Measurements from ENCODE around the gene MC4R. TPM values are rescaled to one million over a fixed set of nuclear protein-coding genes. Genes with fewer than 3 reads are reported as not detected.

The MC4R gene
- total RNA-seq, 1 experiment from 2014 or later, result not detected

DNA sequence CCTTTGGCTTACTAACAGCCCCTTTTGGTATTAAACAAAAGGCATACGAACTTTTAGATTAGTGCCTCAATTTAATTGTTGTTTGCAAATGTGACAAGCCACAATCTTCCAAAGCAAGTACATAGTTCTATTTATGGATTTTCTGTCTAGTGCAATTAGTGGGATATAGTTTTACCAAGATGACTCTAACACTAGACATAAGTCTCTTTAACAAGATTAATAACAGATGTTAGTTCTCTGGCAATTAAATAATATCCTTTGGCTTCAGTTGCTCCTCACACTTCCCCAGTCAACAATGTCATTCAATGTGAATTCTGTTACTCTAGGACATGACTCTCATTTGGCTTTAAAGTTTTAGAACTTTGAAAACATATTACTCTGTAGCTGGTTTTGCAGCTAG lies 16.7 kb upstream of the MC4R start:
- POLR2A ChIA-PET, result no interaction called here
- H3K4me3 Mint-ChIP-seq, result no peak overlapping the region
- no peaks in the 10 kb centered on the region for H3K9me3 Mint-ChIP-seq
- H3K4me1 Mint-ChIP-seq, result no peaks in the 10 kb centered on the region
- ATAC-seq (no peak), DNase-seq (ENCODE audit: low spot score) (no peak)
- TF ChIP-seq PRRX2 (CRISPR knock-in tag; IDR thresholded peaks at IDR 0.05), result no peak
- TF ChIP-seq KAT7 (CRISPR knock-in tag; IDR thresholded peaks at IDR 0.05; ENCODE audit: borderline replicate concordance), result no peak
- TF ChIP-seq MXD4 (CRISPR knock-in tag; IDR thresholded peaks at IDR 0.05; ENCODE audit: borderline replicate concordance), result no peak
- TF ChIP-seq, protein P1, sequence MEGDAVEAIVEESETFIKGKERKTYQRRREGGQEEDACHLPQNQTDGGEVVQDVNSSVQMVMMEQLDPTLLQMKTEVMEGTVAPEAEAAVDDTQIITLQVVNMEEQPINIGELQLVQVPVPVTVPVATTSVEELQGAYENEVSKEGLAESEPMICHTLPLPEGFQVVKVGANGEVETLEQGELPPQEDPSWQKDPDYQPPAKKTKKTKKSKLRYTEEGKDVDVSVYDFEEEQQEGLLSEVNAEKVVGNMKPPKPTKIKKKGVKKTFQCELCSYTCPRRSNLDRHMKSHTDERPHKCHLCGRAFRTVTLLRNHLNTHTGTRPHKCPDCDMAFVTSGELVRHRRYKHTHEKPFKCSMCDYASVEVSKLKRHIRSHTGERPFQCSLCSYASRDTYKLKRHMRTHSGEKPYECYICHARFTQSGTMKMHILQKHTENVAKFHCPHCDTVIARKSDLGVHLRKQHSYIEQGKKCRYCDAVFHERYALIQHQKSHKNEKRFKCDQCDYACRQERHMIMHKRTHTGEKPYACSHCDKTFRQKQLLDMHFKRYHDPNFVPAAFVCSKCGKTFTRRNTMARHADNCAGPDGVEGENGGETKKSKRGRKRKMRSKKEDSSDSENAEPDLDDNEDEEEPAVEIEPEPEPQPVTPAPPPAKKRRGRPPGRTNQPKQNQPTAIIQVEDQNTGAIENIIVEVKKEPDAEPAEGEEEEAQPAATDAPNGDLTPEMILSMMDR (IDR thresholded peaks at IDR 0.05), result no peak
- TF ChIP-seq OVOL2 (CRISPR knock-in tag; IDR thresholded peaks at IDR 0.05; ENCODE audit: borderline replicate concordance), result no peak
- no peak for TF ChIP-seq ZNF232 (CRISPR knock-in tag; IDR thresholded peaks at IDR 0.05)
- no peak for TF ChIP-seq NR2C2 (CRISPR knock-in tag; IDR thresholded peaks at IDR 0.05)
- no peak for TF ChIP-seq GABPB1 (CRISPR knock-in tag; IDR thresholded peaks at IDR 0.05)
- TF ChIP-seq ZNF416 (CRISPR knock-in tag; IDR thresholded peaks at IDR 0.05), result no peak
- H3K36me3 Mint-ChIP-seq, result no peaks in the 10 kb centered on the region
- H3K27me3 Mint-ChIP-seq (ENCODE audit: low read depth), result no peaks in the 10 kb centered on the region; the same call in 1 of the 2 replicates
- H3K27ac Mint-ChIP-seq, result no peak overlapping the region
- CTCF ChIA-PET, result interaction anchor here (0.6 kb wide), 1 partner anchor 16 kb away, joined by 3 read pairs; the partner anchor contains the start of gene MC4R

DNA sequence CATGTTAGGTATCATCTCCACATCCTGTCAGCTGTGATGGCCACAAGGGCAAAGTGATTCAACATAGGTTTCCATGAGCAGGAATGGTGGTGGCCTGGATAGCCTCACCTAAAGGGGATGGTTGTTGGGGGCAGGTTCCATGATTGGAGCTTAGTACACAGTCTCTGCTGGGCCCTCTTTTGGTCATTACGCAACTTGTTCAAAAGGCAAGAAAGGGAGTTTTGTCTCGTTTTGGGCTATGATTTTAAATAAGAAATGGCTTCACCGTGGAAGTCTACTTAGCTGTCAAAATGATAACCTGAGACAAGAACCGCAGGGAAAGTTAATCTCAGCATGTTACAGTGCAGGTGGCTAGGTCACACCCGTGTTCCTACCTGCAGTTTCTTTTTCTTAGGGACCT lies 13.1 kb upstream of the MC4R start:
- CTCF ChIA-PET, result no interaction called here
- H3K27ac Mint-ChIP-seq, result no peak overlapping the region

DNA sequence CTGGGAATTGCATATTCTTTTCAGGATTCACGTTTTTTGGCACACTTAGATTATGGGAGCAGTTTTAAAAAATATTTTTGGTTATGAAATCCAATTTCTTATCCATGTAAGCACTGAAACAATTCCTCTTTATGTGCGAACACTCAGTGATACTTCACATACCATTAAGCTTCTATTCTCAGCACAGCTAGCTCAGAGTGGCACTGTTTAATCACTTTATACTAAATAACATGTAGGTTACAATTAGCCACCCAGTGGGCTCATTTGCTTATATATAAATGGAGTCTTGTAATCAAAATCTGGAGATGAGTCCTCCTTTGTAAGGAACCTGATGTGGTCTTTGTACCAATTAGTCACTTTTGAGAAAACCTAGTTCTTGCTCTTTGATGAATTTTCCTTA lies 11.3 kb upstream of the MC4R start:
- Mint-ChIP-seq H3K27me3 (ENCODE audit: low read depth) (no peaks in the 10 kb centered on the region; the same call in 1 of the 2 replicates), H3K36me3 (no peaks in the 10 kb centered on the region), H3K4me3 (no peak overlapping the region), H3K4me1 (no peaks in the 10 kb centered on the region), H3K9me3 (no peaks in the 10 kb centered on the region; the same call in 1 of the 2 replicates), H3K27ac (no peak overlapping the region)
- ChIA-PET CTCF (no interaction called here), POLR2A (no interaction called here)
- no peak for ATAC-seq
- DNase-seq (ENCODE audit: low spot score), result no peak
- TF ChIP-seq, protein P2, sequence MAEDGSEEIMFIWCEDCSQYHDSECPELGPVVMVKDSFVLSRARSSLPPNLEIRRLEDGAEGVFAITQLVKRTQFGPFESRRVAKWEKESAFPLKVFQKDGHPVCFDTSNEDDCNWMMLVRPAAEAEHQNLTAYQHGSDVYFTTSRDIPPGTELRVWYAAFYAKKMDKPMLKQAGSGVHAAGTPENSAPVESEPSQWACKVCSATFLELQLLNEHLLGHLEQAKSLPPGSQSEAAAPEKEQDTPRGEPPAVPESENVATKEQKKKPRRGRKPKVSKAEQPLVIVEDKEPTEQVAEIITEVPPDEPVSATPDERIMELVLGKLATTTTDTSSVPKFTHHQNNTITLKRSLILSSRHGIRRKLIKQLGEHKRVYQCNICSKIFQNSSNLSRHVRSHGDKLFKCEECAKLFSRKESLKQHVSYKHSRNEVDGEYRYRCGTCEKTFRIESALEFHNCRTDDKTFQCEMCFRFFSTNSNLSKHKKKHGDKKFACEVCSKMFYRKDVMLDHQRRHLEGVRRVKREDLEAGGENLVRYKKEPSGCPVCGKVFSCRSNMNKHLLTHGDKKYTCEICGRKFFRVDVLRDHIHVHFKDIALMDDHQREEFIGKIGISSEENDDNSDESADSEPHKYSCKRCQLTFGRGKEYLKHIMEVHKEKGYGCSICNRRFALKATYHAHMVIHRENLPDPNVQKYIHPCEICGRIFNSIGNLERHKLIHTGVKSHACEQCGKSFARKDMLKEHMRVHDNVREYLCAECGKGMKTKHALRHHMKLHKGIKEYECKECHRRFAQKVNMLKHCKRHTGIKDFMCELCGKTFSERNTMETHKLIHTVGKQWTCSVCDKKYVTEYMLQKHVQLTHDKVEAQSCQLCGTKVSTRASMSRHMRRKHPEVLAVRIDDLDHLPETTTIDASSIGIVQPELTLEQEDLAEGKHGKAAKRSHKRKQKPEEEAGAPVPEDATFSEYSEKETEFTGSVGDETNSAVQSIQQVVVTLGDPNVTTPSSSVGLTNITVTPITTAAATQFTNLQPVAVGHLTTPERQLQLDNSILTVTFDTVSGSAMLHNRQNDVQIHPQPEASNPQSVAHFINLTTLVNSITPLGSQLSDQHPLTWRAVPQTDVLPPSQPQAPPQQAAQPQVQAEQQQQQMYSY (CRISPR knock-in tag; IDR thresholded peaks at IDR 0.05), result no peak

More for the DNA sequence above, 13.1 kb upstream of the MC4R start:
- no peak overlapping the region for H3K4me3 Mint-ChIP-seq
- ATAC-seq, result no peak
- H3K27me3 Mint-ChIP-seq (ENCODE audit: low read depth), result no peaks in the 10 kb centered on the region; the same call in 1 of the 2 replicates
- H3K4me1 Mint-ChIP-seq, result no peaks in the 10 kb centered on the region
- TF ChIP-seq CREB1 (CRISPR knock-in tag; IDR thresholded peaks at IDR 0.05) (no peak), NR1H2 (CRISPR knock-in tag; IDR thresholded peaks at IDR 0.05) (no peak), TEAD4 (CRISPR knock-in tag; IDR thresholded peaks at IDR 0.05) (no peak), SMAD3 (CRISPR knock-in tag; IDR thresholded peaks at IDR 0.05; ENCODE audit: borderline replicate concordance) (no peak), ELF4 (CRISPR knock-in tag; IDR thresholded peaks at IDR 0.05; ENCODE audit: low read depth) (no peak), KAT7 (CRISPR knock-in tag; IDR thresholded peaks at IDR 0.05; ENCODE audit: borderline replicate concordance) (no peak), RELA (CRISPR knock-in tag; IDR thresholded peaks at IDR 0.05; ENCODE audit: borderline replicate concordance) (no peak), ZNF263 (CRISPR knock-in tag; IDR thresholded peaks at IDR 0.05; ENCODE audit: low read depth) (no peak)
- TF ChIP-seq, protein P3, sequence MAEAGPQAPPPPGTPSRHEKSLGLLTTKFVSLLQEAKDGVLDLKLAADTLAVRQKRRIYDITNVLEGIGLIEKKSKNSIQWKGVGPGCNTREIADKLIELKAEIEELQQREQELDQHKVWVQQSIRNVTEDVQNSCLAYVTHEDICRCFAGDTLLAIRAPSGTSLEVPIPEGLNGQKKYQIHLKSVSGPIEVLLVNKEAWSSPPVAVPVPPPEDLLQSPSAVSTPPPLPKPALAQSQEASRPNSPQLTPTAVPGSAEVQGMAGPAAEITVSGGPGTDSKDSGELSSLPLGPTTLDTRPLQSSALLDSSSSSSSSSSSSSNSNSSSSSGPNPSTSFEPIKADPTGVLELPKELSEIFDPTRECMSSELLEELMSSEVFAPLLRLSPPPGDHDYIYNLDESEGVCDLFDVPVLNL (CRISPR knock-in tag; IDR thresholded peaks at IDR 0.05; ENCODE audit: borderline replicate concordance, low read depth), result no peak
- TF ChIP-seq, protein P4, sequence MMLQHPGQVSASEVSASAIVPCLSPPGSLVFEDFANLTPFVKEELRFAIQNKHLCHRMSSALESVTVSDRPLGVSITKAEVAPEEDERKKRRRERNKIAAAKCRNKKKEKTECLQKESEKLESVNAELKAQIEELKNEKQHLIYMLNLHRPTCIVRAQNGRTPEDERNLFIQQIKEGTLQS (CRISPR knock-in tag; conservative IDR thresholded peaks at IDR 0.05), result no peak
- TF ChIP-seq, protein P5, sequence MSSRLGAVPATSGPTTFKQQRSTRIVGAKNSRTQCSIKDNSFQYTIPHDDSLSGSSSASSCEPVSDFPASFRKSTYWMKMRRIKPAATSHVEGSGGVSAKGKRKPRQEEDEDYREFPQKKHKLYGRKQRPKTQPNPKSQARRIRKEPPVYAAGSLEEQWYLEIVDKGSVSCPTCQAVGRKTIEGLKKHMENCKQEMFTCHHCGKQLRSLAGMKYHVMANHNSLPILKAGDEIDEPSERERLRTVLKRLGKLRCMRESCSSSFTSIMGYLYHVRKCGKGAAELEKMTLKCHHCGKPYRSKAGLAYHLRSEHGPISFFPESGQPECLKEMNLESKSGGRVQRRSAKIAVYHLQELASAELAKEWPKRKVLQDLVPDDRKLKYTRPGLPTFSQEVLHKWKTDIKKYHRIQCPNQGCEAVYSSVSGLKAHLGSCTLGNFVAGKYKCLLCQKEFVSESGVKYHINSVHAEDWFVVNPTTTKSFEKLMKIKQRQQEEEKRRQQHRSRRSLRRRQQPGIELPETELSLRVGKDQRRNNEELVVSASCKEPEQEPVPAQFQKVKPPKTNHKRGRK (CRISPR knock-in tag; IDR thresholded peaks at IDR 0.05; ENCODE audit: borderline replicate concordance), result no peak
- TF ChIP-seq, protein P6, sequence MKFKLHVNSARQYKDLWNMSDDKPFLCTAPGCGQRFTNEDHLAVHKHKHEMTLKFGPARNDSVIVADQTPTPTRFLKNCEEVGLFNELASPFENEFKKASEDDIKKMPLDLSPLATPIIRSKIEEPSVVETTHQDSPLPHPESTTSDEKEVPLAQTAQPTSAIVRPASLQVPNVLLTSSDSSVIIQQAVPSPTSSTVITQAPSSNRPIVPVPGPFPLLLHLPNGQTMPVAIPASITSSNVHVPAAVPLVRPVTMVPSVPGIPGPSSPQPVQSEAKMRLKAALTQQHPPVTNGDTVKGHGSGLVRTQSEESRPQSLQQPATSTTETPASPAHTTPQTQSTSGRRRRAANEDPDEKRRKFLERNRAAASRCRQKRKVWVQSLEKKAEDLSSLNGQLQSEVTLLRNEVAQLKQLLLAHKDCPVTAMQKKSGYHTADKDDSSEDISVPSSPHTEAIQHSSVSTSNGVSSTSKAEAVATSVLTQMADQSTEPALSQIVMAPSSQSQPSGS (CRISPR knock-in tag; IDR thresholded peaks at IDR 0.05; ENCODE audit: borderline replicate concordance, low read depth), result no peak
- no peaks in the 10 kb centered on the region for H3K9me3 Mint-ChIP-seq
- no peaks in the 10 kb centered on the region for H3K36me3 Mint-ChIP-seq
- no peak for DNase-seq (ENCODE audit: low spot score)
- POLR2A ChIA-PET, result no interaction called here

Measured in WTC11 (cell line).